Fibroblast of lung (primary cell): Measurements from ENCODE around the gene CAMK1D. TPM values are rescaled to one million over a fixed set of nuclear protein-coding genes. Genes with fewer than 3 reads are reported as not detected.

ENCODE experiments used
- DNase-seq, 2 donors: peaks; one replicate each; pipeline versions ENCODE4 v3.0.0 to v3.0.0-alpha.2; 2010; ENCODE audit warnings: low read depth in 2 of 2
- H2AFZ ChIP-seq: 2 replicates; pipeline ENCODE4 v1.5.1; 2012; ENCODE audit warnings: low read length, control low read depth, inconsistent platforms
- H3K27ac ChIP-seq: 2 replicates; pipeline ENCODE4 v1.5.1; 2011; ENCODE audit warnings: low read length, control low read depth; ENCODE audit not compliant: insufficient read depth
- H3K27me3 ChIP-seq: 2 replicates; pipeline ENCODE4 v1.5.1; 2011; ENCODE audit warnings: mild to moderate bottlenecking, low read length; ENCODE audit not compliant: control insufficient read depth, insufficient read depth
- H3K36me3 ChIP-seq: 2 replicates; pipeline ENCODE4 v1.5.1; 2011; ENCODE audit warnings: low read length; ENCODE audit not compliant: control insufficient read depth, insufficient read depth
- H3K4me1 ChIP-seq: 2 replicates; pipeline ENCODE4 v1.5.1; 2011; ENCODE audit warnings: low read length; ENCODE audit not compliant: control insufficient read depth, insufficient read depth; ENCODE audit errors: extremely low read depth
- H3K4me2 ChIP-seq: 2 replicates; pipeline ENCODE4 v1.5.1; 2011; ENCODE audit warnings: low read length, control low read depth; ENCODE audit not compliant: insufficient read depth; ENCODE audit errors: extremely low read depth
- H3K4me3 ChIP-seq, 4 experiments: fragments of 200-600 bp in 1 of 4; sonication (generic) in 1 of 4; replicated peaks in 1 of 4; 2 replicates each; pipeline ENCODE4 v1.5.1; 2011 to 2016; ENCODE audit warnings: low read length in 4 of 4, low read depth in 3 of 4, mild to moderate bottlenecking in 3 of 4, control low read depth in 2 of 4, inconsistent platforms in 1 of 4, mixed read lengths in 1 of 4; ENCODE audit not compliant: insufficient read depth in 1 of 4; ENCODE audit errors: control extremely low read depth in 1 of 4
- H3K79me2 ChIP-seq: 2 replicates; pipeline ENCODE4 v1.5.1; 2012; ENCODE audit warnings: mild to moderate bottlenecking, low read length, inconsistent platforms; ENCODE audit not compliant: control insufficient read depth, insufficient read depth
- H3K9ac ChIP-seq: 2 replicates; pipeline ENCODE4 v1.5.1; 2011; ENCODE audit warnings: mild to moderate bottlenecking, low read length, control low read depth; ENCODE audit not compliant: insufficient read depth
- H3K9me3 ChIP-seq: 2 replicates; pipeline ENCODE4 v1.5.1; 2012; ENCODE audit warnings: low read depth, low read length; ENCODE audit not compliant: control insufficient read depth, insufficient read depth
- H4K20me1 ChIP-seq: 2 replicates; pipeline ENCODE4 v1.5.1; 2011; ENCODE audit warnings: low read length; ENCODE audit not compliant: control insufficient read depth, insufficient read depth; ENCODE audit errors: extremely low read depth
- EZH2 ChIP-seq: IDR thresholded peaks from 2 replicates; pipeline ENCODE4 v1.5.1; 2012; ENCODE audit warnings: low read length, control low read depth, mild to moderate bottlenecking; ENCODE audit errors: missing control alignments
- polyA plus RNA-seq, 2 donors: library from polyadenylated mRNA; depleted of rRNA in 1 of 2; stranded (reverse) in 1 of 2; unstranded in 1 of 2; fragments of >200 nt; gene quantifications; 2 replicates each; pipeline ENCODE4 v1.2.1, GENCODE V29; 2011 to 2012; ENCODE audit warnings: missing spikeins in 1 of 2
- total RNA-seq: library from RNA; depleted of rRNA; stranded (reverse); fragments of >200 nt; gene quantifications from 2 replicates; pipeline ENCODE4 v1.2.1, GENCODE V29; 2014
- TF ChIP-seq, protein P1 (sequence below), 2 donors: IDR thresholded peaks in 1 of 2; conservative IDR thresholded peaks in 1 of 2; 1 replicate in 1 of 2; 2 replicates in 1 of 2; pipeline ENCODE4 v1.5.1; 2011 to 2012; ENCODE audit warnings: low read length in 2 of 2, control low read depth in 1 of 2, inconsistent platforms in 1 of 2, low read depth in 1 of 2, mild to moderate bottlenecking in 1 of 2

Gene CAMK1D
- total and polyA plus RNA-seq, 2 donors (not counting 1 experiment from before 2014, with no cell fraction given) = 2.3 TPM

DNA sequence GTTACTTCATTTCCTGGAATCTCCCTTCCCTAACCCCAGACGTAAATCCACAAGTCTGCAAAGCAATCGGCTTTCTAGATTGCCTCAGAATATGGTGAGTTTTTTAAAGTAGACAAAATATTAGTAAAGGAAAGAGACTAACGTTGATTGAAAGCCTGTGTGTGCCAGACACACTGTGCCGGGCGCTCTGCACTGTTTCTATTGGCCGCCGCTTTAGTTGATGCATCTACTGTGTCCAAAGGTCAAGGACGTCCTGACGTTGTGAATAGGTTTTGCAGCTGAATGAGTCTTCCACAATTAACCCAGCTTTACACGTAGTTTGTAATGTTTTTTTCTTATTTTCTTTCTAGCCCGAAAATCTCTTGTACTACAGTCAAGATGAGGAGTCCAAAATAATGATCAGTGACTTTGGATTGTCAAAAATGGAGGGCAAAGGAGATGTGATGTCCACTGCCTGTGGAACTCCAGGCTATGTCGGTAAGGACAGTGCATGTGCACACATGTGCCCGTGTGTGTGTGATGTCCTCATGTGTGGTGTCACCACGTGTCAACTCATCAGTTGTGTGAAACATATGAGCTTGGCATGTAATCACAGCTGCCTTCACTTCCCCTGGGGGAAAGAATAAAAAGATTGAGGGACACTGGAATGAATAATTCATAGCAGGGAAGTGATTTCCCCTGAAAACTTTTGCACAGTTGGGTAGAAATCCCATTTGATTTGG, 420.1 kb downstream of the CAMK1D start:
- Histone ChIP-seq H3K27me3 (no peaks in the 10 kb centered on the region), H3K27ac (no peak overlapping the region), H3K36me3 (no peaks in the 10 kb centered on the region), H3K79me2 (no peaks in the 10 kb centered on the region), H2AFZ (no peak overlapping the region), H3K9ac (no peak overlapping the region), H3K4me3 (no peak overlapping the region), H4K20me1 (no peaks in the 10 kb centered on the region), H3K4me1 (no peaks in the 10 kb centered on the region), H3K9me3 (no peaks in the 10 kb centered on the region), H3K4me2 (no peak overlapping the region)
- TF ChIP-seq EZH2 = no peak
- TF ChIP-seq, protein P1, sequence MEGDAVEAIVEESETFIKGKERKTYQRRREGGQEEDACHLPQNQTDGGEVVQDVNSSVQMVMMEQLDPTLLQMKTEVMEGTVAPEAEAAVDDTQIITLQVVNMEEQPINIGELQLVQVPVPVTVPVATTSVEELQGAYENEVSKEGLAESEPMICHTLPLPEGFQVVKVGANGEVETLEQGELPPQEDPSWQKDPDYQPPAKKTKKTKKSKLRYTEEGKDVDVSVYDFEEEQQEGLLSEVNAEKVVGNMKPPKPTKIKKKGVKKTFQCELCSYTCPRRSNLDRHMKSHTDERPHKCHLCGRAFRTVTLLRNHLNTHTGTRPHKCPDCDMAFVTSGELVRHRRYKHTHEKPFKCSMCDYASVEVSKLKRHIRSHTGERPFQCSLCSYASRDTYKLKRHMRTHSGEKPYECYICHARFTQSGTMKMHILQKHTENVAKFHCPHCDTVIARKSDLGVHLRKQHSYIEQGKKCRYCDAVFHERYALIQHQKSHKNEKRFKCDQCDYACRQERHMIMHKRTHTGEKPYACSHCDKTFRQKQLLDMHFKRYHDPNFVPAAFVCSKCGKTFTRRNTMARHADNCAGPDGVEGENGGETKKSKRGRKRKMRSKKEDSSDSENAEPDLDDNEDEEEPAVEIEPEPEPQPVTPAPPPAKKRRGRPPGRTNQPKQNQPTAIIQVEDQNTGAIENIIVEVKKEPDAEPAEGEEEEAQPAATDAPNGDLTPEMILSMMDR (conservative IDR thresholded peaks at IDR 0.05 in 1 of 2, IDR thresholded peaks at IDR 0.05 in 1 of 2; ENCODE audit: low read depth in 1 of 2, low read length in 2 of 2) = no peak
- DNase-seq = no peak

DNA sequence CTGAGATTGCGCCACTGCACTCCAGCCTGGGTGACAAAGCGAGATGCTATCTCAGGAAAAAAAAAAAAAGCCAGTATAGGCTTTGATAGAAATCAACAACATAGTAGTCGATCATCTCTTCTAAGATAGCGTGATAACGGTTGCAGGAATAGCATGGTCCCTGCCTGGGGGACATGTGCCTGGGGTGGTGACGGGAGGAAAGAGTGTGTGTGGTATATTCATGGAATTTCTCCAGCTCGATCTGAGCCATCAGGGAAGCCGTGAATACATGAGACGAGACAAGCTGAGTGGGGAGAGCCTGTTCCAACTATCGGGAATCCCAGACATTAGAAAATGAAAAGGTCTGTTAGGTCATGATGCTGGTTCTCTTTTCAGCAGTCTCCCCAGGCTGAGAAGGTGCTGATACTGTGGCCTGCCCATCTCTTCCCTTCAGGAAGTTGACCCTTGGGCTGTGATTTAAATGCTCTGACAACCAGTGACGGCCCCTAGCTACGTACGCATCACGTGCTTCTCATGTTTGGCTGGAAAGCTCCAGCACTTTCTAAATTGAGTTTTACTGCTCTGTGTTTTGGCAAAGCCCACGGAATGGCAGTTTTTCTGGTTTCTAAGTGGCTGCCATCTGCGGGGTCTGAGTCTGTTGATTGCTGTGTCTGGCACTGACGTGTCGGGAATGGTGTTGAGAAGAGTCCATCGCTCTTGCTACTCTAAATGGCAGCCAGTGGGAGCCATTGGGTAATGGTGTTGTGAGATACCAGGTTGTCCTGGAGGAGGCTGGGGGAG, 422.8 kb downstream of the CAMK1D start:
- no peak for DNase-seq
- H3K9me3 ChIP-seq = no peaks in the 10 kb centered on the region
- H2AFZ ChIP-seq = no peak overlapping the region
- H3K27me3 ChIP-seq = no peaks in the 10 kb centered on the region
- no peaks in the 10 kb centered on the region for H4K20me1 ChIP-seq
- no peak overlapping the region for H3K4me2 ChIP-seq
- no peak overlapping the region for H3K9ac ChIP-seq
- H3K27ac ChIP-seq = no peak overlapping the region
- no peaks in the 10 kb centered on the region for H3K36me3 ChIP-seq
- H3K79me2 ChIP-seq = no peaks in the 10 kb centered on the region
- no peaks in the 10 kb centered on the region for H3K4me1 ChIP-seq
- no peak overlapping the region for H3K4me3 ChIP-seq
- TF ChIP-seq EZH2 = no peak
- TF ChIP-seq, protein P1 (conservative IDR thresholded peaks at IDR 0.05 in 1 of 2, IDR thresholded peaks at IDR 0.05 in 1 of 2; ENCODE audit: low read depth in 1 of 2, low read length in 2 of 2) = no peak

DNA sequence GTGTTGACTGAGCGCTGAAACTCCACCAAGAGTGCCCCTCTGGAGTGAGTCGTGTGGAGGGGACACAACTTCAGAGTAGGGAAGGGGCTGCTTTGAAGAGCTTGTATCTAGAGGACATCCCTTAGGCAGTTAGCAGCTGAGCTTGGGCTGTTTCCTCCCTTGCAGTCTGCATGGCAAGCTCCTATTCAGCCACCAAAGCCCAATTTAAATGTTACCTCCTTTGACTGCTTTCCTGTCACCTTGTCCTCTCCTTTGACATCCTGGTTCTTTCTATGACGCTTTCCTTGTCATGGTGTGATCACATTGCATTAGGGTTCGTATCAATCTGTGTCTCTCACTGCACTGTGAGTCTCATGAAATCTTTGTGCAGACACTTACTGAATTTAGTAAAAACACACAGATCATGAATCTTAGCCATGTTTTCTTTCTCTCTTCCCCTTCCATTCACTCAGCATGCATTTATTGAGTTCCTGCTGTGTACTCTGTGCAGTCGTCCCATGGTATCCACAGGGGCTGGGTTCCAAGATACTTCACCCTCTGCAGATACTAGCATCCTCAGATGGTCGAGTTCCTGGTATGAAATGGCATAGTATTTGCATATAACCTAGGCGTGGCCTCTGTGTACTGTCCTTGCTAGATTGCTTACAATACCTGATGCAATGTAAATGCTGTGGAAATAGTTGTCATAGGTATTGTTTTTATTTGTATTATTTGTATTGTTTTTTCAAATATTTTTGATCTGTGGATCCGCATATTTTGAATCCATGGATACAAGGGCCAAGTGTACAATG, 423.6 kb downstream of the CAMK1D start:
- no peak for DNase-seq
- H3K27ac ChIP-seq = no peak overlapping the region
- H3K4me1 ChIP-seq = no peaks in the 10 kb centered on the region
- no peaks in the 10 kb centered on the region for H3K9me3 ChIP-seq
- H4K20me1 ChIP-seq = no peaks in the 10 kb centered on the region
- H3K27me3 ChIP-seq = no peaks in the 10 kb centered on the region
- H3K36me3 ChIP-seq = no peaks in the 10 kb centered on the region
- no peak for TF ChIP-seq EZH2
- TF ChIP-seq, protein P1 (conservative IDR thresholded peaks at IDR 0.05 in 1 of 2, IDR thresholded peaks at IDR 0.05 in 1 of 2; ENCODE audit: low read depth in 1 of 2, low read length in 2 of 2) = no peak
- no peak overlapping the region for H2AFZ ChIP-seq
- H3K9ac ChIP-seq = no peak overlapping the region
- no peaks in the 10 kb centered on the region for H3K79me2 ChIP-seq
- no peak overlapping the region for H3K4me2 ChIP-seq
- no peak overlapping the region for H3K4me3 ChIP-seq
